Small intestine (tissue), 7 donors: Measurements from ENCODE around the gene TMBIM6. TPM values are rescaled to one million over a fixed set of nuclear protein-coding genes. Genes with fewer than 3 reads are reported as not detected.

Source experiments
- DNase-seq, 2 donors: peaks; one replicate each; pipeline versions ENCODE4 v3.0.0 to v3.0.0-alpha.2; 2013
- FAIRE-seq: peaks from 2 replicates; lab custom pipeline; 2012; peaks lifted over from hg19 to GRCh38; lab: Jason Lieb, UNC
- H3K27ac ChIP-seq, 3 donors: one replicate each; pipeline ENCODE4 v1.5.1; 2013; ENCODE audit warnings: low read length in 2 of 3, mild to moderate bottlenecking in 2 of 3, control low read depth in 1 of 3, inconsistent platforms in 1 of 3, low read depth in 1 of 3, moderate library complexity in 1 of 3
- H3K27me3 ChIP-seq, 3 donors: one replicate each; pipeline ENCODE4 v1.6.1; 2013; ENCODE audit warnings: low read length in 3 of 3, inconsistent platforms in 1 of 3; ENCODE audit not compliant: control insufficient read depth in 3 of 3, insufficient read depth in 3 of 3
- H3K36me3 ChIP-seq, 3 donors: one replicate each; pipeline ENCODE4 v1.6.1; 2013; ENCODE audit warnings: low read length in 3 of 3, inconsistent platforms in 1 of 3, low read depth in 1 of 3, mild to moderate bottlenecking in 1 of 3, moderate library complexity in 1 of 3; ENCODE audit not compliant: control insufficient read depth in 3 of 3, insufficient read depth in 2 of 3
- H3K4me1 ChIP-seq, 3 donors: one replicate each; pipeline ENCODE4 v1.6.1; 2013; ENCODE audit warnings: low read length in 2 of 3, inconsistent platforms in 1 of 3, low read depth in 1 of 3, mild to moderate bottlenecking in 1 of 3, moderate library complexity in 1 of 3; ENCODE audit not compliant: control insufficient read depth in 3 of 3, insufficient read depth in 2 of 3
- H3K4me3 ChIP-seq, 3 donors: one replicate each; pipeline ENCODE4 v1.5.1; 2013; ENCODE audit warnings: low read length in 3 of 3, control low read depth in 1 of 3, inconsistent platforms in 1 of 3, low read depth in 1 of 3, mild to moderate bottlenecking in 1 of 3, moderate library complexity in 1 of 3
- H3K9me3 ChIP-seq, 2 donors: one replicate each; pipeline ENCODE4 v1.6.1; 2013; ENCODE audit warnings: low read depth in 1 of 2, low read length in 1 of 2; ENCODE audit not compliant: control insufficient read depth in 2 of 2, insufficient read depth in 1 of 2
- WGBS, 3 donors: extraction: QIAGEN DNeasy Blood & Tissue Kit; methylation state at CpG; one replicate each; pipeline ENCODE4 v1.1.7; 2013; 5-methylcytosine and 5-hydroxymethylcytosine counted together
- polyA plus RNA-seq, 4 donors: library from polyadenylated mRNA; stranded (reverse) in 3 of 4; unstranded in 1 of 4; fragments of 200-250 nt in 3 of 4; fragments of 120-200 nt in 1 of 4; gene quantifications; one replicate each; pipeline versions ENCODE4 v1.2.1 to v1.2.3, GENCODE V29; 2013
- donor health status: healthy with polysubstance abuse.
- donor health status: control.
- donor health status: control.
- donor health status: Bipolar disorder and iron deficiency.
- donor health status: healthy.

Gene TMBIM6
- polyA plus RNA-seq, 4 donors: 174 to 687 (median 294) TPM

GRCh38 chr12:49750027-49750995 lies 9.0 kb downstream of the TMBIM6 start:
- DNase-seq (peak; percentile 46 to 48), FAIRE-seq (no peak)
- Histone ChIP-seq H3K9me3 (no peaks in the 10 kb centered on the region), H3K4me3 (no peak overlapping the region), H3K27ac (peak overlapping the region; percentile 5 to 37 (median 34)), H3K36me3 (peaks cover 7 to 35% (median 16%) of the 10 kb centered on the region in 3 donors), H3K27me3 (no peaks in the 10 kb centered on the region), H3K4me1 (peaks cover 7 to 38% (median 13%) of the 10 kb centered on the region in 3 donors)
- WGBS, 3 donors: 55 to 57% (median 57%) methylated on average over 8 of the region's 8 CpGs

GRCh38 chr12:49750996-49751393 lies 9.6 kb downstream of the TMBIM6 start:
- DNase-seq (no peak), FAIRE-seq (no peak)
- H3K4me1 ChIP-seq: peaks cover 7 to 38% (median 13%) of the 10 kb centered on the region in 3 donors
- H3K4me3 ChIP-seq: no peak overlapping the region
- H3K27me3 ChIP-seq: no peaks in the 10 kb centered on the region
- H3K27ac ChIP-seq: peak overlapping the region in 1 of 3 donors; percentile 34
- H3K36me3 ChIP-seq: peaks cover 9 to 41% (median 19%) of the 10 kb centered on the region in 3 donors
- no peaks in the 10 kb centered on the region for H3K9me3 ChIP-seq
- 12 to 29% (median 14%) methylated on average over 1 of the region's 1 CpG for WGBS, 3 donors

- FAIRE-seq (no peak), DNase-seq (no peak)
- no peak overlapping the region for H3K4me3 ChIP-seq
- H3K27ac ChIP-seq: no peak overlapping the region
- H3K9me3 ChIP-seq: no peaks in the 10 kb centered on the region
- no peaks in the 10 kb centered on the region for H3K27me3 ChIP-seq
- WGBS, 3 donors: 81 to 84% (median 82%) methylated on average over 4 of the region's 4 CpGs
- no peaks in the 10 kb centered on the region for H3K4me1 ChIP-seq
- peaks cover 24 to 70% (median 35%) of the 10 kb centered on the region in 3 donors for H3K36me3 ChIP-seq
Measured at GRCh38 chr12:49761677-49762467, 20.5 kb downstream of the TMBIM6 start.

GRCh38 chr12:49762468-49762847 lies 21.1 kb downstream of the TMBIM6 start:
- no peaks in the 10 kb centered on the region for H3K27me3 ChIP-seq
- 76 to 90% (median 79%) methylated on average over 5 of the region's 5 CpGs for WGBS, 3 donors
- H3K36me3 ChIP-seq: peaks cover 24 to 67% (median 33%) of the 10 kb centered on the region in 3 donors
- no peak overlapping the region for H3K4me3 ChIP-seq
- FAIRE-seq: no peak
- no peaks in the 10 kb centered on the region for H3K9me3 ChIP-seq
- no peaks in the 10 kb centered on the region for H3K4me1 ChIP-seq
- DNase-seq: no peak
- H3K27ac ChIP-seq: no peak overlapping the region

GRCh38 chr12:49763006-49763591 lies 21.7 kb downstream of the TMBIM6 start:
- no peaks in the 10 kb centered on the region for H3K27me3 ChIP-seq
- no peak for FAIRE-seq
- H3K36me3 ChIP-seq: peaks cover 21 to 64% (median 28%) of the 10 kb centered on the region in 3 donors
- H3K4me3 ChIP-seq: no peak overlapping the region
- H3K4me1 ChIP-seq: no peaks in the 10 kb centered on the region
- H3K27ac ChIP-seq: no peak overlapping the region
- peak; percentile 48 to 70 for DNase-seq
- WGBS, 3 donors: 29 to 52% (median 35%) methylated on average over 8 of the region's 8 CpGs
- no peaks in the 10 kb centered on the region for H3K9me3 ChIP-seq

- DNase-seq: no peak
- Histone ChIP-seq H3K27ac (no peak overlapping the region), H3K4me1 (no peaks in the 10 kb centered on the region), H3K4me3 (no peak overlapping the region), H3K36me3 (peaks cover 16 to 57% (median 19%) of the 10 kb centered on the region in 3 donors), H3K27me3 (no peaks in the 10 kb centered on the region), H3K9me3 (no peaks in the 10 kb centered on the region)
- FAIRE-seq: no peak
- 73 to 77% (median 76%) methylated on average over 3 of the region's 3 CpGs for WGBS, 3 donors
Measured at GRCh38 chr12:49764126-49764525, 22.8 kb downstream of the TMBIM6 start.

GRCh38 chr12:49766115-49766455 lies 24.7 kb downstream of the TMBIM6 start:
- no peaks in the 10 kb centered on the region for H3K27me3 ChIP-seq
- H3K9me3 ChIP-seq: no peaks in the 10 kb centered on the region
- WGBS, 3 donors: 82 to 90% (median 87%) methylated on average over 8 of the region's 8 CpGs
- no peak overlapping the region for H3K4me3 ChIP-seq
- no peak for FAIRE-seq
- H3K4me1 ChIP-seq: peaks cover 0 to 4% (median 0%) of the 10 kb centered on the region in 3 donors
- no peak overlapping the region for H3K27ac ChIP-seq
- H3K36me3 ChIP-seq: peaks cover 7 to 39% (median 17%) of the 10 kb centered on the region in 3 donors
- DNase-seq: no peak

- DNase-seq (no peak), FAIRE-seq (no peak)
- 66 to 77% (median 75%) methylated on average over 4 of the region's 4 CpGs for WGBS, 3 donors
- Histone ChIP-seq H3K36me3 (peaks cover 2 to 32% (median 8%) of the 10 kb centered on the region in 3 donors), H3K4me3 (no peak overlapping the region), H3K4me1 (peaks cover 0 to 4% (median 0%) of the 10 kb centered on the region in 3 donors), H3K9me3 (no peaks in the 10 kb centered on the region), H3K27ac (no peak overlapping the region), H3K27me3 (no peaks in the 10 kb centered on the region)
Measured at GRCh38 chr12:49767333-49767732, 26.0 kb downstream of the TMBIM6 start.
